GM13977 (cell line): ENCODE data around the gene PLEKHN1.

Experiments
- DNase-seq: peaks from one replicate; pipeline ENCODE4 v3.0.0; 2012; ENCODE audit warnings: low spot score
- in situ Hi-C: fragments of 300-500 bp; cut with MboI; formaldehyde crosslinking; loops from one replicate; pipeline ENCODE4 v1.12.0; 2022; ENCODE audit warnings: low sequenced_read_pairs, low pct_unique_long_range_greater_than_20kb, mixed read lengths, inconsistent platforms; ENCODE audit not compliant: unreplicated experiment
- TF ChIP-seq, protein P1 (sequence below): IDR thresholded peaks from 2 replicates; pipeline ENCODE4 v1.5.1; 2012; ENCODE audit warnings: mild to moderate bottlenecking, control low read depth; ENCODE audit not compliant: insufficient read depth; ENCODE audit errors: extremely low read depth, missing control alignments

The PLEKHN1 gene

DNA sequence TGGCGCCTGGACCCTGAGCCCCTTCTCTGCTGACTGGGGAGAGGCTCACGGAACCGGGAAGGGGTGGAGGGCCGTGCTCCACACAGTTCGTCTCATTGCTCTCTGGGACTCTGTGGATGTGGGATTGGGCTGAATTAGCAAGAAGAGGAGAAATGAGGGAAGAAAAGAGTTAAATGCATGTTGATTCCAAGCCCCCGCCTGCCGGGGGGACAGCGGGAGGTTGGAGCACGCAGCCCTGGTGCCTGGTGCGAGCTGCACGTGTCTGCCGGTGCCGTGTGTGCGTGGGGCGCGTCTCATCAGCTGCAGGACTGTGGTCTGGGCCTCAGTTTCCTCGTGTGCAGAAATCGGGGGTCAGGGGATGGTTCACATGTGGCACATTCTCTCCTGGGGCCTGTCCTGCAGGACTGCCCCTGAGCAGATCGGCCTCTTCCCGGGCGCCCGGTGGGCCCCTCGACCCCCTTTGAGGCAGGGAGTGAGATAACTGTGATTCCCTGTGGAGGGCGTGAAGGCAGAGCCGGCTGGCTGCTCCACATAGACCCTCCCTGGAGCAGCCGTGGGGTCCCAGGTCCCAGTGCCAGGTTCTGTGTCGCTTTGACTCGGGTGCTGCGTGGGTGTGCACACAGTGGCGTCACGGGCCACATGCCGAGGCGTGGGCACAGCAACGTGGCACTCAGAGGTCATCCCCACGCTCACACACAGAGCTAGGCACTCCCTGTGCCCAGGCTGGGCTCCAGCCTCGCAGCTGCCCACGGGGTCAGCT is 31.1 kb upstream of the PLEKHN1 start:
- in situ Hi-C loops, result no loop called here
- TF ChIP-seq, protein P1, sequence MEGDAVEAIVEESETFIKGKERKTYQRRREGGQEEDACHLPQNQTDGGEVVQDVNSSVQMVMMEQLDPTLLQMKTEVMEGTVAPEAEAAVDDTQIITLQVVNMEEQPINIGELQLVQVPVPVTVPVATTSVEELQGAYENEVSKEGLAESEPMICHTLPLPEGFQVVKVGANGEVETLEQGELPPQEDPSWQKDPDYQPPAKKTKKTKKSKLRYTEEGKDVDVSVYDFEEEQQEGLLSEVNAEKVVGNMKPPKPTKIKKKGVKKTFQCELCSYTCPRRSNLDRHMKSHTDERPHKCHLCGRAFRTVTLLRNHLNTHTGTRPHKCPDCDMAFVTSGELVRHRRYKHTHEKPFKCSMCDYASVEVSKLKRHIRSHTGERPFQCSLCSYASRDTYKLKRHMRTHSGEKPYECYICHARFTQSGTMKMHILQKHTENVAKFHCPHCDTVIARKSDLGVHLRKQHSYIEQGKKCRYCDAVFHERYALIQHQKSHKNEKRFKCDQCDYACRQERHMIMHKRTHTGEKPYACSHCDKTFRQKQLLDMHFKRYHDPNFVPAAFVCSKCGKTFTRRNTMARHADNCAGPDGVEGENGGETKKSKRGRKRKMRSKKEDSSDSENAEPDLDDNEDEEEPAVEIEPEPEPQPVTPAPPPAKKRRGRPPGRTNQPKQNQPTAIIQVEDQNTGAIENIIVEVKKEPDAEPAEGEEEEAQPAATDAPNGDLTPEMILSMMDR, result no peak
- no peak for DNase-seq

DNA sequence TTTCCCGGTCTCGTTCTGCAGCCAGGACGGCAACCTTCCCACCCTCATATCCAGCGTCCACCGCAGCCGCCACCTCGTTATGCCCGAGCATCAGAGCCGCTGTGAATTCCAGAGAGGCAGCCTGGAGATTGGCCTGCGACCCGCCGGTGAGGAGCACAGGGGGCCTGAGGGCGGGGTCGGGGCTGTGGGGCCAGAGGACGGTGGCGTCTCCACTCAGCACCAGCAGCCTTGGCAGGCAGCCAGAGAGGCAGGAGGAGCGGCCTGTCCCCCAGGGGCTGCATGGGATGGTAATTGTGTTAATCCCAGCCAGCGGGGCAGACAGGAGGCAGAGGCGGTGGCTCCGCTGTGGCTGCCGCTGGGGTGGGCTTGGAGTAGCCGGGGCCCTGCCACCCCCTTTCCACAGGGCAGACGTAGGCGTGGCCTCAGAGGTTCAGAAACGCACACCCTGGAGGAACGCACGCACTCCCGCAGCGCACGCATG is 30.5 kb upstream of the PLEKHN1 start:
- no peak for DNase-seq
- TF ChIP-seq, protein P1, result no peak
- in situ Hi-C loops, result no loop called here

DNA sequence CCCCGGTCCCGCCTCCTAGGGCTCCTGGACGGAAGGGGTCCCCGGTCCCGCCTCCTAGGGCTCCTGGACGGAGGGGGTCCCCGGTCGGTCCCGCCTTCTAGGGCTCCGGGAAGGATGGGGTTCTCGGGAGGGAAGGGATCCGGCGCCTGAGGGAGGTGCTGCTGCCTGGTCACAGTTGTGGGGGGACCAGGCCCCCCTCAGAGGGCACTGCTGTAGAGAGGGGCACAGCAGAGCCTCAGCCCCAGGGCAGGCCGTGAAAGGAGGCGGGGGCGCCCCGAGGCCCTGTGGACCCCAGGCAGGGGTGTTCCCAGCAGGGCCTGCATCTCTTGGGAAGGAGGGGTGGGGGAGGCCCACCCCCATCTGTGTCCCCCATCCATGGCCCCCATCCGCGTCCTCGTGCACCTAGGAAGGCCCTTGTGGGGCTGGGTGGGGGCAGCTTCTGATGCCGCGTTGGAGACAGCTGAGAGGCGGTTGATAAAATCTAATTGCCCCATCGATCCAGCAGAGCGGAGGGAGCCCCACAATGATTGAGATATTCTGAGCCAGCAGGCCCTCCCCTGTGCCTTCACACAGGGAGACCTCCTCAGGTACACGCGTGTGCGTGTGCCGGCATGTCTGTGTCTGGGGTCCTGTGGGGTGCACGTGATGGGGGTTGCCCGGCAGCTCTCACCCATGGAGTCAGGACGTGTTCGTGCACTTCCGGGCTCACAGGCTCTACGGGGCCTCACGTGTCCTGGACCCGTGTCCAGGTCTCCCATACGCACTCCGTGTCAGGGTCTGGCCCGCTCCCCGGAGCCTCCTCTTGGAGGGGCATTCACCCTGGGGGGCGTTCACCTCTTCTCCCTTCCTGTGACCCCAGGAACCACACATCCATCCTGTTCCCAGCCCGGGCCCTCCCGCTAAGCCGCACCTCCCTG is 29.7 kb upstream of the PLEKHN1 start:
- in situ Hi-C loops, result no loop called here
- TF ChIP-seq, protein P1, result no peak

DNA sequence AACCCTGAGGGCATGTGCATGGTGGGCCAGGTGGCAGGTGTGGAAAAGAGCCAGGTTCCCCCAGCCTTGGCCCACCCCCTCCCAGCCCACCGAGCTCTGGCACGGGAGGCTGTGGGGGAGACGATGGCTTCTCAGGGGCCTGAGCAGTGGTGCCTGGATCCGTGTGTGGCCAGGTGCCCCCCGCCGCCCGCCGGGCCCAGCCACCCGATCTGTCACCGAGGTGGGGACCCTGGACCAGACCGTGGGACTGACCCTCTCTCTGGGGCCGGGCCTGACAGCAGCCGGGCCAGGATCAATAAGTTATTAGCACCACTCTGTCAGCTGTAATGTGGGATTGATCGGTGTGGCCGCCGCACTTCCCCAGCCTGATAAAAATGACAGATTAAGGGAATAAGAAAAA is 28.8 kb upstream of the PLEKHN1 start:
- TF ChIP-seq, protein P1, result no peak
- in situ Hi-C loops, result no loop called here
- DNase-seq, result no peak

More for the DNA sequence above, 29.7 kb upstream of the PLEKHN1 start:
- DNase-seq, result no peak

DNA sequence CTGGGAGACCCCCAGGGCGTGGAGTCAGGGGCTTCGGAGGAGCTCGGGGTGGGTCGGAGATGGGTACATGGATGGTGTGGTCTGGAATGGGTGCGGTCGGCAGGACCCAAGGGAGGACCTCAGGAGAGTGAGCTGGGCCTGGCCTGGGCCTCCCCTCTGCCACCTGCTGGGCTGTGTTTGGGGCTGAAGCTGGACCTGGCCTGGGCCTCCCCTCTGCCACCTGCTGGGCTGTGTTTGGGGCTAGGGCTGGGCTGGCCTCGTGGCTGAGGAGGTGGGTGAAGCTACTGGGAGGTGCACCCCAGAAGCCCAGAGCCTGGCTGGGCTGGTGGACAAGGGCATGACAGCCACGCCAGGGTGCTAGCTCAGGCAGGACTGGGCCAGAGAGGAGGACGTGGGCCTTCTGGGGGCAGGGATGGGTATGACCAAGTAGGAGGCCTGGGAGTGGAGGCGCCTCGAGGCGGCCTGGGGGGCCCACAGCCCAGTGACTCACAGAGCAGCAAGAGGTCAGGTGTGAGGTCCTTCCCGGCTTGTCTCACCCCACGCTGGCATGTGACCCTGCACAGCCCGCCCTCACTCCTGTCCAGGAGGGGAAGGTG is 28.1 kb upstream of the PLEKHN1 start:
- in situ Hi-C loops, result no loop called here
- DNase-seq, result peak; percentile 63
- TF ChIP-seq, protein P1, result peak; percentile 60

DNA sequence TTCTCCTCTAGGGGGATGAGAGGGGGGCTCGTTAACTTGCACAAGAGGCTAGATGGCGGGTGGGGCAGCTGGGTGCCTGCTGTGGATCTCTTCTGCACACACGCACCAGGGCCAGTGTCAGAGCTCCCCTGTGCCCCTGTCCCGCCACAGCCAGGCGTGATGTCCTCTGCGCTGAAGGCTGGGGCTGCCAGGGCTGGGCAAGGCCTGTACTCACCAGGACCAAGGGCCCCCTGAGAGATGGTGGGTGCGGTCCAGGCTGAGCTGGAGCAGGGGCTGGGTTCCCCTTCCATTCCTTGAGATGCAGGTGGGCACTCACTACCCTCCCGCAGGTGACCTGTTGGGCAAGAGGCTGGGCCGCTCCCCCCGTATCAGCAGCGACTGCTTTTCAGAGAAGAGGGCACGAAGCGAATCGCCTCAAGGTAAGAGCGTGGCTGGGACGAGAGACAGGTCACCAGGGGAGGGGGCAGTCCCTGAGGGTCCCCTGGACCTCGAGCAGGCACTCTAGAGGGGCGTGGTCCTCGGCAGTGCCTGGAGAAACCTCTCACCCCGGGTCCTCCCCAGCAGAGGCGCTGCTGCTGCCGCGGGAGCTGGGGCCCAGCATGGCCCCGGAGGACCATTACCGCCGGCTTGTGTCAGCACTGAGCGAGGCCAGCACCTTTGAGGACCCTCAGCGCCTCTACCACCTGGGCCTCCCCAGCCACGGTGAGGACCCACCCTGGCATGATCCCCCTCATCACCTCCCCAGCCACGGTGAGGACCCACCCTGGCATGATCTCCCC is 27.4 kb upstream of the PLEKHN1 start:
- in situ Hi-C loops, result no loop called here
- no peak for DNase-seq
- TF ChIP-seq, protein P1, result no peak
